ENCODE results near the gene MYEF2. TPM values are rescaled to one million over a fixed set of nuclear protein-coding genes. Genes with fewer than 3 reads are reported as not detected.

The MYEF2 gene
- total RNA-seq, 2 experiments from 2014 or later: 44.0 to 107 TPM

DNA sequence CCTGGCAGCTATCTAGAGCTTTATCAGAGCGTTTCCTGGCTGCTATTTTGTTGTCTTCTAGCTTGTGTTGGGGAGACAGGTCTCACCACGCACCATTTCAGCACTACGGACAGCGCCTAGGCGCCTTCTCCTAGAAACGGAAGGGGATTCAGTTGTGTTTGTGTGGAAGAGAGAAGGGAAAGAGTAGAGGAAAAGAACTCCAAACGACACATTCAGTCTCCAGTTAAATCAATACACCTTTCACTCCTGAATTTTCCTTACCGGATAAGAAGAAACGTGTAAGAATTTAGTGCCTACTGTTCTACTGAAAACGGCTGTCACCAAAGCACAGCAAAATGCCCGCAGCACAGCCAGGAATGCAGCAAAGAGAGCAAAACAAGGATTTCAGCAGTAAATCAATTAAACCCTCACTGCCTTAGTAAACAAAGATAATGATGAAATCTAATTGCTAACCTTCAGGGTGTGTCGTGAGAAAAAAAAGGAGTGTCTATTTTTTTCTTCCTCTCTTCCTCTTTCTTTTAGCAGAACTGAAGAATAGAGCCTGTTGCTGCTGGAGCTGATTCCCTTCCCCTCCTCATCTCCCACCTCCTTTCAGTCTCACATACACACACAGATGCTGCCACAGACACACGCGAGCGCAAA lies 13.0 kb upstream of the MYEF2 start:
- Histone ChIP-seq H3K4me2 (ENCODE audit: low read length) (no peak overlapping the region), H3K9me2 (ENCODE audit: insufficient read depth, low read length) (no peaks in the 10 kb centered on the region), H4K20me1 (ENCODE audit: insufficient read depth, low read length) (no peaks in the 10 kb centered on the region), H3K4me1 (ENCODE audit: insufficient read depth, low read length, poor library complexity, severe bottlenecking) (no peaks in the 10 kb centered on the region), H3K9me3 (ENCODE audit: low read length) (no peaks in the 10 kb centered on the region), H2AFZ (ENCODE audit: low read length) (no peak overlapping the region), H3K79me2 (ENCODE audit: insufficient read depth, low read depth, low read length) (no peaks in the 10 kb centered on the region), H3K36me3 (ENCODE audit: insufficient read depth, low read length) (no peaks in the 10 kb centered on the region), H3K4me3 (ENCODE audit: low read depth, low read length, poor library complexity, severe bottlenecking) (no peak overlapping the region), H3K27ac (ENCODE audit: low read depth, low read length, poor library complexity, severe bottlenecking) (no peak overlapping the region)
- no TSS peak for BruUV-seq (replicated peaks)
- peak; percentile 25 for DNase-seq (ENCODE audit: low spot score)
- intact Hi-C loops (cut with micrococcal nuclease; ENCODE audit: unreplicated experiment): no loop called here
- TF ChIP-seq, protein P1, sequence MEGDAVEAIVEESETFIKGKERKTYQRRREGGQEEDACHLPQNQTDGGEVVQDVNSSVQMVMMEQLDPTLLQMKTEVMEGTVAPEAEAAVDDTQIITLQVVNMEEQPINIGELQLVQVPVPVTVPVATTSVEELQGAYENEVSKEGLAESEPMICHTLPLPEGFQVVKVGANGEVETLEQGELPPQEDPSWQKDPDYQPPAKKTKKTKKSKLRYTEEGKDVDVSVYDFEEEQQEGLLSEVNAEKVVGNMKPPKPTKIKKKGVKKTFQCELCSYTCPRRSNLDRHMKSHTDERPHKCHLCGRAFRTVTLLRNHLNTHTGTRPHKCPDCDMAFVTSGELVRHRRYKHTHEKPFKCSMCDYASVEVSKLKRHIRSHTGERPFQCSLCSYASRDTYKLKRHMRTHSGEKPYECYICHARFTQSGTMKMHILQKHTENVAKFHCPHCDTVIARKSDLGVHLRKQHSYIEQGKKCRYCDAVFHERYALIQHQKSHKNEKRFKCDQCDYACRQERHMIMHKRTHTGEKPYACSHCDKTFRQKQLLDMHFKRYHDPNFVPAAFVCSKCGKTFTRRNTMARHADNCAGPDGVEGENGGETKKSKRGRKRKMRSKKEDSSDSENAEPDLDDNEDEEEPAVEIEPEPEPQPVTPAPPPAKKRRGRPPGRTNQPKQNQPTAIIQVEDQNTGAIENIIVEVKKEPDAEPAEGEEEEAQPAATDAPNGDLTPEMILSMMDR (conservative IDR thresholded peaks at IDR 0.05; ENCODE audit: low read length): no peak
- TF ChIP-seq EZH2phosphoT487 (IDR thresholded peaks at IDR 0.05; ENCODE audit: borderline replicate concordance, low read depth, low read length): no peak
- ChIA-PET CTCF (ENCODE audit: unreplicated experiment) (no interaction called here), POLR2A (no interaction called here)

DNA sequence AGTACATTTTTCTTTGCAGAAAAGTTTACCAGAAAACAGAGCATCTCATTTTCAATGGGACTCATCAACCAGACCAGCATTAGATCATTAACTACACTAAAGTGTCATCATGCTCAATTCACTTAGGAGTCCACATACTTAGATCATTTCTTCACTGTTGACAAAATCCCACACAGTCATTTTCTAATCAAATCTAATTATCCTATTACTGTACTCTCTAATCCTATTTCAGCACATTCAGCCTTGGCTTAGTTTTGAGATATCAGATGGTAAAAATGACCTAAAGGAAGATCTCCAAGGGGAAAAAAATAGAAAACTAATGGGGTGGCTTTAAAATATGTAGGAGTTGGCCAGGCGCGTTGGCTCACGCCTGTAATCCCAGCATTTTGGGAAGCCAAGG lies 8.2 kb upstream of the MYEF2 start:
- no peaks in the 10 kb centered on the region for H3K79me2 ChIP-seq (ENCODE audit: insufficient read depth, low read depth, low read length)
- H3K36me3 ChIP-seq (ENCODE audit: insufficient read depth, low read length): no peaks in the 10 kb centered on the region
- no TSS peak for BruUV-seq (replicated peaks)
- no peak overlapping the region for H3K27ac ChIP-seq (ENCODE audit: low read depth, low read length, poor library complexity, severe bottlenecking)
- no peaks in the 10 kb centered on the region for H3K9me2 ChIP-seq (ENCODE audit: insufficient read depth, low read length)
- H3K4me1 ChIP-seq (ENCODE audit: insufficient read depth, low read length, poor library complexity, severe bottlenecking): no peaks in the 10 kb centered on the region
- ChIA-PET CTCF (ENCODE audit: unreplicated experiment) (no interaction called here), POLR2A (no interaction called here)
- no peaks in the 10 kb centered on the region for H3K9me3 ChIP-seq (ENCODE audit: low read length)
- no peaks in the 10 kb centered on the region for H4K20me1 ChIP-seq (ENCODE audit: insufficient read depth, low read length)
- H2AFZ ChIP-seq (ENCODE audit: low read length): no peak overlapping the region
- TF ChIP-seq, protein P1 (conservative IDR thresholded peaks at IDR 0.05; ENCODE audit: low read length): no peak
- no peak for TF ChIP-seq EZH2phosphoT487 (IDR thresholded peaks at IDR 0.05; ENCODE audit: borderline replicate concordance, low read depth, low read length)
- intact Hi-C loops (cut with micrococcal nuclease; ENCODE audit: unreplicated experiment): no loop called here
- H3K4me2 ChIP-seq (ENCODE audit: low read length): no peak overlapping the region
- no peak for DNase-seq (ENCODE audit: low spot score)
- no peak overlapping the region for H3K4me3 ChIP-seq (ENCODE audit: low read depth, low read length, poor library complexity, severe bottlenecking)

DNA sequence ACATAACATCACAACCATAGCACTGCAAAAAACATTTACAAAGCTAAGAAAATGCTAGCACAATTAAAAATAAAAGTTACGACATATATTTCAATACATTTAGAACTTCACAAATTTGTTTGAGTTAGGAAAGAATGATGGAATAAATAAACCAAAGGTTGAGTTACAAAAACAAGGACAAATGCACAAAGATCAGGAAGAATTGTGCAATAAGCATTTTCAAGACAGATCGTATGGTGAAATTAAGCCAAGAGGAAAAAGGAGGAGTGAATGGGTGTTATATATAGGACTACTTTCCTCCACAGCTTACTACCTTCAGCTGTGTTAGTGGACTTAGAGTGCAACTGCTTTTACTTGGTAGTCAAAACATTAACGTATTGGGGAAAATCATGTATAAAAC lies 7.4 kb upstream of the MYEF2 start:
- BruUV-seq (replicated peaks): no TSS peak
- H3K79me2 ChIP-seq (ENCODE audit: insufficient read depth, low read depth, low read length): no peaks in the 10 kb centered on the region
- ChIA-PET POLR2A (no interaction called here), CTCF (ENCODE audit: unreplicated experiment) (no interaction called here)
- no peak overlapping the region for H3K27ac ChIP-seq (ENCODE audit: low read depth, low read length, poor library complexity, severe bottlenecking)
- H3K36me3 ChIP-seq (ENCODE audit: insufficient read depth, low read length): no peaks in the 10 kb centered on the region
- TF ChIP-seq, protein P1 (conservative IDR thresholded peaks at IDR 0.05; ENCODE audit: low read length): no peak
- TF ChIP-seq EZH2phosphoT487 (IDR thresholded peaks at IDR 0.05; ENCODE audit: borderline replicate concordance, low read depth, low read length): no peak
- H3K4me3 ChIP-seq (ENCODE audit: low read depth, low read length, poor library complexity, severe bottlenecking): no peak overlapping the region
- H4K20me1 ChIP-seq (ENCODE audit: insufficient read depth, low read length): no peaks in the 10 kb centered on the region
- H3K4me1 ChIP-seq (ENCODE audit: insufficient read depth, low read length, poor library complexity, severe bottlenecking): no peaks in the 10 kb centered on the region
- no peak for DNase-seq (ENCODE audit: low spot score)
- H3K4me2 ChIP-seq (ENCODE audit: low read length): no peak overlapping the region
- H3K9me2 ChIP-seq (ENCODE audit: insufficient read depth, low read length): no peaks in the 10 kb centered on the region
- H2AFZ ChIP-seq (ENCODE audit: low read length): no peak overlapping the region
- intact Hi-C loops (cut with micrococcal nuclease; ENCODE audit: unreplicated experiment): no loop called here
- no peaks in the 10 kb centered on the region for H3K9me3 ChIP-seq (ENCODE audit: low read length)
